Measurements from ENCODE around the gene CCT2.

The CCT2 gene

GRCh38 chr12:69550569-69551350 lies 34.5 kb upstream of the CCT2 start:
- no peak overlapping the region for H3K27ac ChIP-seq
- DNase-seq (ENCODE audit: low spot score) = no peak
- TF ChIP-seq, protein P1, sequence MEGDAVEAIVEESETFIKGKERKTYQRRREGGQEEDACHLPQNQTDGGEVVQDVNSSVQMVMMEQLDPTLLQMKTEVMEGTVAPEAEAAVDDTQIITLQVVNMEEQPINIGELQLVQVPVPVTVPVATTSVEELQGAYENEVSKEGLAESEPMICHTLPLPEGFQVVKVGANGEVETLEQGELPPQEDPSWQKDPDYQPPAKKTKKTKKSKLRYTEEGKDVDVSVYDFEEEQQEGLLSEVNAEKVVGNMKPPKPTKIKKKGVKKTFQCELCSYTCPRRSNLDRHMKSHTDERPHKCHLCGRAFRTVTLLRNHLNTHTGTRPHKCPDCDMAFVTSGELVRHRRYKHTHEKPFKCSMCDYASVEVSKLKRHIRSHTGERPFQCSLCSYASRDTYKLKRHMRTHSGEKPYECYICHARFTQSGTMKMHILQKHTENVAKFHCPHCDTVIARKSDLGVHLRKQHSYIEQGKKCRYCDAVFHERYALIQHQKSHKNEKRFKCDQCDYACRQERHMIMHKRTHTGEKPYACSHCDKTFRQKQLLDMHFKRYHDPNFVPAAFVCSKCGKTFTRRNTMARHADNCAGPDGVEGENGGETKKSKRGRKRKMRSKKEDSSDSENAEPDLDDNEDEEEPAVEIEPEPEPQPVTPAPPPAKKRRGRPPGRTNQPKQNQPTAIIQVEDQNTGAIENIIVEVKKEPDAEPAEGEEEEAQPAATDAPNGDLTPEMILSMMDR (conservative IDR thresholded peaks at IDR 0.05; ENCODE audit: low read depth) = no peak
- ChIA-PET POLR2A (ENCODE audit: low non-redundant PET) (interaction anchor here (0.5 kb wide), 1 partner anchor 27 kb away, joined by 3 read pairs; no protein-coding TSS in a partner anchor), CTCF (no interaction called here)

GRCh38 chr12:69553628-69554248 lies 31.5 kb upstream of the CCT2 start:
- TF ChIP-seq, protein P1 (conservative IDR thresholded peaks at IDR 0.05; ENCODE audit: low read depth) = no peak
- no peak overlapping the region for H3K27ac ChIP-seq
- ChIA-PET CTCF (interaction anchor here (0.6 kb wide), 1 partner anchor 64 kb away, joined by 5 read pairs; no protein-coding TSS in a partner anchor), POLR2A (ENCODE audit: low non-redundant PET) (no interaction called here)
- peak; percentile 58 for DNase-seq (ENCODE audit: low spot score)

GRCh38 chr12:69555461-69555860 lies 29.8 kb upstream of the CCT2 start:
- POLR2A ChIA-PET (ENCODE audit: low non-redundant PET) = no interaction called here
- CTCF ChIA-PET = no interaction called here
- no peak overlapping the region for H3K27ac ChIP-seq
- TF ChIP-seq, protein P1 (conservative IDR thresholded peaks at IDR 0.05; ENCODE audit: low read depth) = no peak
- DNase-seq (ENCODE audit: low spot score) = peak; percentile 75

GRCh38 chr12:69556383-69556782 lies 28.9 kb upstream of the CCT2 start:
- no peak for DNase-seq (ENCODE audit: low spot score)
- POLR2A ChIA-PET (ENCODE audit: low non-redundant PET) = no interaction called here
- CTCF ChIA-PET = interaction anchor here (0.6 kb wide), 1 partner anchor 144 kb away, joined by 3 read pairs; no protein-coding TSS in a partner anchor
- no peak overlapping the region for H3K27ac ChIP-seq
- TF ChIP-seq, protein P1 (conservative IDR thresholded peaks at IDR 0.05; ENCODE audit: low read depth) = no peak

GRCh38 chr12:69563166-69563762 lies 22.0 kb upstream of the CCT2 start:
- H3K27ac ChIP-seq = no peak overlapping the region
- TF ChIP-seq, protein P1 (conservative IDR thresholded peaks at IDR 0.05; ENCODE audit: low read depth) = no peak
- POLR2A ChIA-PET (ENCODE audit: low non-redundant PET) = no interaction called here
- CTCF ChIA-PET = interaction anchor here (0.6 to 1.2 kb wide), 3 partner anchors 7 to 272 kb away, joined by 3 to 4 read pairs (median 3); no protein-coding TSS in a partner anchor
- DNase-seq (ENCODE audit: low spot score) = no peak

DNA sequence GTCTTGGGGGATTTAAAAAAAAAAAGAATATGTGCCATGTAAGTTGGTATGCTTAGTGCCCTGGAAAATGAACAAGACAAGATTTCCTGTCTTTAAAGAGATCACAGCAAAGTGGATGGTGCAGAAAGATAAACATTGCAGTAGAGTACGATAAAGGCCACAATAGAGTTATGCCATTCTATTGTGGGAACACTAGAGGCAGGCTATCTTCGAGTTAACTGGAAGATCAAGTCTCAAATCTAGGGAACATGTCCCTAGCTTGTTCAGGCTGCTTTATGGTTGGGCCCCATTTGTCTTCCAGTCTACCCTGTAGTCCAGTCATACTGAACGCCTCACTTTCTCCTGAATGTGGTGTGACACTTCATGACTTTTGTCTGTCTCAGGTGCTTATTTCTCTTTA lies 18.7 kb upstream of the CCT2 start:
- TF ChIP-seq, protein P1 (conservative IDR thresholded peaks at IDR 0.05; ENCODE audit: low read depth) = no peak
- H3K27ac ChIP-seq = no peak overlapping the region
- CTCF ChIA-PET = interaction anchor here (0.6 kb wide), 1 partner anchor 139 kb away, joined by 3 read pairs; no protein-coding TSS in a partner anchor
- POLR2A ChIA-PET (ENCODE audit: low non-redundant PET) = no interaction called here
- no peak for DNase-seq (ENCODE audit: low spot score)
